HepG2 (cell line): ENCODE results near the gene TMEM167B. TPM values are rescaled to one million over a fixed set of nuclear protein-coding genes. Genes with fewer than 3 reads are reported as not detected.

Experiments used
- DNMT3B ChIP-seq: conservative IDR thresholded peaks from 2 replicates; pipeline ENCODE4 v1.6.1; 2016; ENCODE audit warnings: missing biosample characterization, control low read depth
- DR1 ChIP-seq: sonication (generic); formaldehyde crosslinking; IDR thresholded peaks from 2 replicates; pipeline ENCODE4 v1.8.0; 2021; ENCODE audit warnings: mild to moderate bottlenecking, missing genetic modification reagents, inconsistent platforms
- GFI1 ChIP-seq: sonication (generic); formaldehyde crosslinking; IDR thresholded peaks from 2 replicates; pipeline ENCODE4 v1.5.0; 2020; ENCODE audit warnings: missing genetic modification reagents, mild to moderate bottlenecking, borderline replicate concordance
- HES4 ChIP-seq: sonication (generic); formaldehyde crosslinking; IDR thresholded peaks from 2 replicates; pipeline ENCODE4 v1.9.0; 2021; ENCODE audit warnings: mild to moderate bottlenecking, missing genetic modification reagents, borderline replicate concordance
- IKZF4 ChIP-seq: sonication (generic); formaldehyde crosslinking; IDR thresholded peaks from 2 replicates; pipeline ENCODE4 v1.5.1; 2020; ENCODE audit warnings: borderline replicate concordance, mild to moderate bottlenecking, low read depth, missing genetic modification reagents; ENCODE audit errors: not compliant biosample characterization
- KLF11 ChIP-seq: IDR thresholded peaks from 2 replicates; pipeline ENCODE4 v1.6.1; 2016; ENCODE audit warnings: missing compliant biosample characterization
- KLF9 ChIP-seq: IDR thresholded peaks from 2 replicates; pipeline ENCODE4 v1.6.1; 2016; ENCODE audit warnings: low read depth
- PCBP2 ChIP-seq: fragments of 200-400 bp; formaldehyde crosslinking; optimal IDR thresholded peaks from 2 replicates; pipeline ENCODE3; 2018; ENCODE audit warnings: low read length, low read depth; ENCODE audit not compliant: poor library complexity, severe bottlenecking
- PITX1 ChIP-seq: sonication (generic); formaldehyde crosslinking; IDR thresholded peaks from 2 replicates; pipeline ENCODE4 v1.5.1; 2020; ENCODE audit warnings: mild to moderate bottlenecking, missing genetic modification reagents
- POLR2AphosphoS5 ChIP-seq: IDR thresholded peaks from 2 replicates; pipeline ENCODE4 v1.6.1; 2012; ENCODE audit warnings: low read depth, low read length
- RBAK ChIP-seq: sonication (generic); formaldehyde crosslinking; IDR thresholded peaks from 2 replicates; pipeline ENCODE4 v1.5.1; 2020; ENCODE audit warnings: mild to moderate bottlenecking, missing genetic modification reagents
- SP140L ChIP-seq: sonication (generic); formaldehyde crosslinking; IDR thresholded peaks from 2 replicates; pipeline ENCODE4 v1.4.0; 2020; ENCODE audit warnings: missing genetic modification reagents, borderline replicate concordance
- ZNF180 ChIP-seq: sonication (generic); formaldehyde crosslinking; IDR thresholded peaks from 2 replicates; pipeline ENCODE4 v1.4.0; 2020; ENCODE audit warnings: low read depth, missing genetic modification reagents, borderline replicate concordance
- ZNF484 ChIP-seq: sonication (generic); formaldehyde crosslinking; IDR thresholded peaks from 2 replicates; pipeline ENCODE4 v1.5.1; 2020; ENCODE audit warnings: mild to moderate bottlenecking, low read depth, missing genetic modification reagents, borderline replicate concordance
- ZNF724P ChIP-seq: sonication (generic); formaldehyde crosslinking; IDR thresholded peaks from 2 replicates; pipeline ENCODE4 v1.8.0; 2022; ENCODE audit warnings: missing genetic modification reagents, borderline replicate concordance
- ZNF737 ChIP-seq: sonication (generic); formaldehyde crosslinking; IDR thresholded peaks from 2 replicates; pipeline ENCODE4 v1.5.0; 2020; ENCODE audit warnings: missing genetic modification reagents, mild to moderate bottlenecking, borderline replicate concordance
- ZNF790 ChIP-seq: sonication (generic); formaldehyde crosslinking; IDR thresholded peaks from 2 replicates; pipeline ENCODE4 v1.8.0; 2022; ENCODE audit warnings: missing genetic modification reagents, mild to moderate bottlenecking, borderline replicate concordance
- polyA plus RNA-seq, 8 experiments: library from polyadenylated mRNA; depleted of rRNA in 3 of 8; stranded (reverse) in 7 of 8; unstranded in 1 of 8; fragments of >200 nt; fragmentation: Illumina TruSeq in 4 of 8; extraction: Trizol in 4 of 8; gene quantifications; 2 replicates each; pipeline versions ENCODE4 v1.2.1 to v1.2.3, GENCODE V29; 2011 to 2016; ENCODE audit warnings: low read depth in 4 of 8, missing spikeins in 1 of 8, mixed read lengths in 1 of 8; ENCODE audit not compliant: insufficient read depth in 1 of 8
- total RNA-seq, 5 experiments: library from RNA; depleted of rRNA; stranded (reverse); fragments of >200 nt; fragmentation: Illumina TruSeq; extraction: Trizol; gene quantifications; 2 replicates each; pipeline ENCODE4 v1.2.3, GENCODE V29; 2016; ENCODE audit warnings: low read depth in 1 of 5
- TF ChIP-seq, protein P1 (sequence below): sonication (generic); formaldehyde crosslinking; IDR thresholded peaks from 2 replicates; pipeline ENCODE4 v1.4.0; 2020; ENCODE audit warnings: missing genetic modification reagents
- TF ChIP-seq, protein P2 (sequence below): fragments of 450-650 bp; IDR thresholded peaks from 2 replicates; pipeline ENCODE4 v1.6.1; 2017; ENCODE audit warnings: mild to moderate bottlenecking
- TF ChIP-seq, protein P3 (sequence below): sonication (generic); formaldehyde crosslinking; IDR thresholded peaks from 2 replicates; pipeline ENCODE4 v1.4.0; 2020; ENCODE audit warnings: missing genetic modification reagents, mild to moderate bottlenecking, borderline replicate concordance

Gene TMEM167B
- total and polyA plus RNA-seq, 2 of the 13 experiments (the other 11 are each of a cell fraction or from before 2014, with no cell fraction given), result 9.5 to 22.4 TPM

DNA sequence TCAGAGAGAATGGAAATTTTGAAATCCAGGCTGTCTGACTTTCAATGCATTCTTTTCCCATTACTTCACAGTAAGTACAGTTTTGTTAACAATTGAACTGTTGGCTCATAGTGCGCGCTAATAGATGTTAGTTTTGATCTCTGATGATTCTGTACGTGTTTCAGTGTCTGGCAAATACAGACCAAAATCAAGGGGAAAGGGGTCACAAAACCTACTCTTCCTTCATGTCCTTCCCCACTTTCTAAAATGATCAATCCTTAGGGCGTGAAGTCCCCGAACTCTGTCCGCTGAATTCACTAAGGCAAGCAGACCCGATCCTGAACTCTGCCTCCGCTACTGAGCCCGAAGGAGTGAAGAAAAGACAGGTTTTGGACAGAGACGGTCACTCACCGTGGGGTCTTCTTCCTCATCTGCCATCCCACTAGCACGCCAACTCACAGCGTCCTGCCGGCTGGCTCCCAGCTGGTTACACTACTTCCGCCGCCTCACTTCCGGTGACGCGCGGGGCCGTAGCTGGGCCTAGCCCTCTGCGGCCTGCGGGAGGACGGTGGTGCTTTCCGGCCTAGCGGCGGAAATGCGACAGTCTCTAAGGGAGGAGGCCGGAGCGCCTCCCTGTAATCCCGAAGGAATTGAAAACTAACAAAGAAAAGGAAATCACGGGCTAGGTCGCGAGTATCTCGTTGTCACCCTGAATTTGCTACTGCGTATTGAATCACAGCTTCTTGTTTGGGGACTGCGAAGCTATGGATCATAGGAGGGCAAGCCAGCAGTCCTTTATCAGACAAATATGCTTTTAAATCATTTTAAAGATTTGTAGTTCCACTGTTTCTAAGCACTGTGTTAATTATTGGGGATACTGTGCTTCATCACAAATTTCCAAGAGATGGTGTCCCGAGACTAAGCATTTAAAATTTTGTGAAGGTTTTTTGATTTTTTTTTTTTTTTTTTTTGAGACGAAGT is 14.8 kb upstream of the TMEM167B start, which contains the start of gene TAF13 (continued):
- TF ChIP-seq PCBP2 (no peak), RBAK (CRISPR knock-in tag) (no peak), POLR2AphosphoS5 (peak; percentile 87), KLF11 (CRISPR knock-in tag) (peak; percentile 86; the same call in 1 of the 2 replicates), IKZF4 (CRISPR knock-in tag) (peak; percentile 39), PITX1 (peak; percentile 80; the same call in 1 of the 2 replicates), ZNF484 (CRISPR knock-in tag) (no peak), HES4 (CRISPR knock-in tag) (no peak), ZNF724P (CRISPR knock-in tag) (no peak), DR1 (CRISPR knock-in tag) (peak; percentile 93), ZNF790 (CRISPR knock-in tag) (no peak), SP140L (CRISPR knock-in tag) (no peak), ZNF737 (CRISPR knock-in tag) (no peak), ZNF180 (CRISPR knock-in tag) (no peak), GFI1 (no peak), DNMT3B (CRISPR knock-in tag) (0 out of 2 replicates have a peak, but pooled peaks have one; percentile 25), KLF9 (CRISPR knock-in tag) (no peak; the same call in 1 of the 2 replicates)
- TF ChIP-seq, protein P1, sequence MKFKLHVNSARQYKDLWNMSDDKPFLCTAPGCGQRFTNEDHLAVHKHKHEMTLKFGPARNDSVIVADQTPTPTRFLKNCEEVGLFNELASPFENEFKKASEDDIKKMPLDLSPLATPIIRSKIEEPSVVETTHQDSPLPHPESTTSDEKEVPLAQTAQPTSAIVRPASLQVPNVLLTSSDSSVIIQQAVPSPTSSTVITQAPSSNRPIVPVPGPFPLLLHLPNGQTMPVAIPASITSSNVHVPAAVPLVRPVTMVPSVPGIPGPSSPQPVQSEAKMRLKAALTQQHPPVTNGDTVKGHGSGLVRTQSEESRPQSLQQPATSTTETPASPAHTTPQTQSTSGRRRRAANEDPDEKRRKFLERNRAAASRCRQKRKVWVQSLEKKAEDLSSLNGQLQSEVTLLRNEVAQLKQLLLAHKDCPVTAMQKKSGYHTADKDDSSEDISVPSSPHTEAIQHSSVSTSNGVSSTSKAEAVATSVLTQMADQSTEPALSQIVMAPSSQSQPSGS (CRISPR knock-in tag), result peak; percentile 73; the same call in 1 of the 2 replicates
- TF ChIP-seq, protein P2, sequence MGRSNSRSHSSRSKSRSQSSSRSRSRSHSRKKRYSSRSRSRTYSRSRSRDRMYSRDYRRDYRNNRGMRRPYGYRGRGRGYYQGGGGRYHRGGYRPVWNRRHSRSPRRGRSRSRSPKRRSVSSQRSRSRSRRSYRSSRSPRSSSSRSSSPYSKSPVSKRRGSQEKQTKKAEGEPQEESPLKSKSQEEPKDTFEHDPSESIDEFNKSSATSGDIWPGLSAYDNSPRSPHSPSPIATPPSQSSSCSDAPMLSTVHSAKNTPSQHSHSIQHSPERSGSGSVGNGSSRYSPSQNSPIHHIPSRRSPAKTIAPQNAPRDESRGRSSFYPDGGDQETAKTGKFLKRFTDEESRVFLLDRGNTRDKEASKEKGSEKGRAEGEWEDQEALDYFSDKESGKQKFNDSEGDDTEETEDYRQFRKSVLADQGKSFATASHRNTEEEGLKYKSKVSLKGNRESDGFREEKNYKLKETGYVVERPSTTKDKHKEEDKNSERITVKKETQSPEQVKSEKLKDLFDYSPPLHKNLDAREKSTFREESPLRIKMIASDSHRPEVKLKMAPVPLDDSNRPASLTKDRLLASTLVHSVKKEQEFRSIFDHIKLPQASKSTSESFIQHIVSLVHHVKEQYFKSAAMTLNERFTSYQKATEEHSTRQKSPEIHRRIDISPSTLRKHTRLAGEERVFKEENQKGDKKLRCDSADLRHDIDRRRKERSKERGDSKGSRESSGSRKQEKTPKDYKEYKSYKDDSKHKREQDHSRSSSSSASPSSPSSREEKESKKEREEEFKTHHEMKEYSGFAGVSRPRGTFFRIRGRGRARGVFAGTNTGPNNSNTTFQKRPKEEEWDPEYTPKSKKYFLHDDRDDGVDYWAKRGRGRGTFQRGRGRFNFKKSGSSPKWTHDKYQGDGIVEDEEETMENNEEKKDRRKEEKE, result no peak
- TF ChIP-seq, protein P3, sequence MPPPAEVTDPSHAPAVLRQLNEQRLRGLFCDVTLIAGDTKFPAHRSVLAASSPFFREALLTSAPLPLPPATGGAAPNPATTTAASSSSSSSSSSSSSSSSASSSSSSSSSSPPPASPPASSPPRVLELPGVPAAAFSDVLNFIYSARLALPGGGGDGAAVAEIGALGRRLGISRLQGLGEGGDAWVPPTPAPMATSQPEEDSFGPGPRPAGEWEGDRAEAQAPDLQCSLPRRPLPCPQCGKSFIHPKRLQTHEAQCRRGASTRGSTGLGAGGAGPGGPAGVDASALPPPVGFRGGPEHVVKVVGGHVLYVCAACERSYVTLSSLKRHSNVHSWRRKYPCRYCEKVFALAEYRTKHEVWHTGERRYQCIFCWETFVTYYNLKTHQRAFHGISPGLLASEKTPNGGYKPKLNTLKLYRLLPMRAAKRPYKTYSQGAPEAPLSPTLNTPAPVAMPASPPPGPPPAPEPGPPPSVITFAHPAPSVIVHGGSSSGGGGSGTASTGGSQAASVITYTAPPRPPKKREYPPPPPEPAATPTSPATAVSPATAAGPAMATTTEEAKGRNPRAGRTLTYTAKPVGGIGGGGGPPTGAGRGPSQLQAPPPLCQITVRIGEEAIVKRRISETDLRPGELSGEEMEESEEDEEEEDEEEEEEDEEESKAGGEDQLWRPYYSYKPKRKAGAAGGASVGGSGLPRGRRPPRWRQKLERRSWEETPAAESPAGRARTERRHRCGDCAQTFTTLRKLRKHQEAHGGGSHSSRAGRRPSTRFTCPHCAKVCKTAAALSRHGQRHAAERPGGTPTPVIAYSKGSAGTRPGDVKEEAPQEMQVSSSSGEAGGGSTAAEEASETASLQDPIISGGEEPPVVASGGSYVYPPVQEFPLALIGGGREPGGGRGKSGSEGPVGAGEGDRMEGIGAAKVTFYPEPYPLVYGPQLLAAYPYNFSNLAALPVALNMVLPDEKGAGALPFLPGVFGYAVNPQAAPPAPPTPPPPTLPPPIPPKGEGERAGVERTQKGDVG (CRISPR knock-in tag), result peak; percentile 35; the same call in 1 of the 2 replicates
